ENCODE results near the gene SPATA3.

The SPATA3 gene

GRCh38 chr2:230981704-230982103 is 14.2 kb upstream of the SPATA3 start:
- H3K9me3 ChIP-seq (replicated peaks; ENCODE audit: insufficient read depth, low read length): no peaks in the 10 kb centered on the region
- no peaks in the 10 kb centered on the region for H3K79me2 ChIP-seq (ENCODE audit: low read length)
- H3K9me2 ChIP-seq (replicated peaks; ENCODE audit: insufficient read depth, low read length): no peaks in the 10 kb centered on the region
- H3F3A ChIP-seq (ENCODE audit: insufficient read depth, low read length): no peaks in the 10 kb centered on the region
- no peak overlapping the region for H2AFZ ChIP-seq (ENCODE audit: low read length)
- no peaks in the 10 kb centered on the region for H3K27me3 ChIP-seq (replicated peaks; ENCODE audit: insufficient read depth, low read length)
- no peaks in the 10 kb centered on the region for H4K20me1 ChIP-seq (ENCODE audit: insufficient read depth, low read length)
- no peak overlapping the region for H3K4me2 ChIP-seq (ENCODE audit: low read depth, low read length)
- H3K9ac ChIP-seq (ENCODE audit: low read length): no peak overlapping the region
- H3K36me3 ChIP-seq (replicated peaks; ENCODE audit: insufficient read depth, low read length): no peaks in the 10 kb centered on the region
- no peak for DNase-seq
- no peak overlapping the region for H3K27ac ChIP-seq (ENCODE audit: low read length)
- H3K4me3 ChIP-seq (ENCODE audit: low read length): no peak overlapping the region
- TF ChIP-seq EZH2 (optimal IDR thresholded peaks at IDR 0.05; ENCODE audit: low read depth, low read length) (no peak), CTCF (IDR thresholded peaks at IDR 0.05; ENCODE audit: low read length) (no peak), EZH2phosphoT487 (IDR thresholded peaks at IDR 0.05; ENCODE audit: low read length) (no peak)
- no peaks in the 10 kb centered on the region for H3K4me1 ChIP-seq (ENCODE audit: low read length)

DNA sequence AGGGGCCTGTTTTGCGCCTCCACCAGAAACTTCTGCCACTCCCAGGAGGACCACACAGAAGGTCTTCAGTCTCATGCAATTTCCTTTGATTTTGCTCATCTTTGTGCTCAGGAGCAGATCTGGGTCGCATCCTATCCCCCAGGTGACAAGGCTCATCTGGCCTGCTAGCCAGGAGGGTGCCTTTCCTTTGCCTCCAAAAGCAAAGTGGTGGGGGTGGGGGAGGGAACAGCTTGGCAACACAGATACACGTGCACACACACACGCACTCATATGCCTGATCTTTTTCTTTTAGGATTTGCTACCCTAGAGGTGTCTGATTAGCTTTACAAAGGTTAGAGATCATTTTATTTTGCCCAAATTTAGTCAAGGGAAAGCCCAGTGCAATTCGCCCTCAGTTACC is 13.8 kb upstream of the SPATA3 start:
- Histone ChIP-seq H3K9me3 (replicated peaks; ENCODE audit: insufficient read depth, low read length) (no peaks in the 10 kb centered on the region), H3K79me2 (ENCODE audit: low read length) (no peaks in the 10 kb centered on the region), H3K27ac (ENCODE audit: low read length) (no peak overlapping the region), H4K20me1 (ENCODE audit: insufficient read depth, low read length) (no peaks in the 10 kb centered on the region), H3K27me3 (replicated peaks; ENCODE audit: insufficient read depth, low read length) (no peaks in the 10 kb centered on the region), H3K4me1 (ENCODE audit: low read length) (no peaks in the 10 kb centered on the region), H3K9ac (ENCODE audit: low read length) (no peak overlapping the region), H3K4me3 (ENCODE audit: low read length) (no peak overlapping the region), H3K9me2 (replicated peaks; ENCODE audit: insufficient read depth, low read length) (no peaks in the 10 kb centered on the region), H3F3A (ENCODE audit: insufficient read depth, low read length) (no peaks in the 10 kb centered on the region), H3K36me3 (replicated peaks; ENCODE audit: insufficient read depth, low read length) (no peaks in the 10 kb centered on the region), H3K4me2 (ENCODE audit: low read depth, low read length) (no peak overlapping the region), H2AFZ (ENCODE audit: low read length) (no peak overlapping the region)
- DNase-seq: no peak
- no peak for TF ChIP-seq EZH2phosphoT487 (IDR thresholded peaks at IDR 0.05; ENCODE audit: low read length)
- no peak for TF ChIP-seq CTCF (IDR thresholded peaks at IDR 0.05; ENCODE audit: low read length)
- no peak for TF ChIP-seq EZH2 (optimal IDR thresholded peaks at IDR 0.05; ENCODE audit: low read depth, low read length)

DNA sequence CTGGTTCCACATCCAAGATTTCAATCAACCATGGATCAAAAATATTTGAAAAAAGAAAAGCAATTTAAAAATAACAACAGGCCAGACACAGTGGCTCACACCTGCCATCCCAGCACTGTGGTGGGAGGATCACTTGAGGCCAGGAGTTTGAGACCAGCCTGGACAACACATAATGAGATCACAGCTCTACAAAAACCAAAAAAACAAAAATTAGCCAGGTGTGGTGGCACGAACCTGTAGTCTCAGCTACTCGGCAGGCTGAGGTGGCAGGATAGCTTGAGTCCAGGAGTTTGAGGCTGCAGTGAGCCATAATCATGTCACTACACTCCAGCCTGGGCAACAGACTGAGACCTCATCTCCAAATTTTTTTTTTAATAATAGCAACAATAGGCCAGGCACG is 13.4 kb upstream of the SPATA3 start:
- Histone ChIP-seq H3K4me1 (ENCODE audit: low read length) (no peaks in the 10 kb centered on the region), H3K4me3 (ENCODE audit: low read length) (no peak overlapping the region), H3K4me2 (ENCODE audit: low read depth, low read length) (no peak overlapping the region), H2AFZ (ENCODE audit: low read length) (no peak overlapping the region), H3F3A (ENCODE audit: insufficient read depth, low read length) (no peaks in the 10 kb centered on the region), H3K36me3 (replicated peaks; ENCODE audit: insufficient read depth, low read length) (no peaks in the 10 kb centered on the region), H3K9me2 (replicated peaks; ENCODE audit: insufficient read depth, low read length) (no peaks in the 10 kb centered on the region), H4K20me1 (ENCODE audit: insufficient read depth, low read length) (no peaks in the 10 kb centered on the region), H3K27me3 (replicated peaks; ENCODE audit: insufficient read depth, low read length) (no peaks in the 10 kb centered on the region), H3K79me2 (ENCODE audit: low read length) (no peaks in the 10 kb centered on the region), H3K9me3 (replicated peaks; ENCODE audit: insufficient read depth, low read length) (no peaks in the 10 kb centered on the region), H3K27ac (ENCODE audit: low read length) (no peak overlapping the region), H3K9ac (ENCODE audit: low read length) (no peak overlapping the region)
- DNase-seq: no peak
- TF ChIP-seq EZH2phosphoT487 (IDR thresholded peaks at IDR 0.05; ENCODE audit: low read length) (no peak), EZH2 (optimal IDR thresholded peaks at IDR 0.05; ENCODE audit: low read depth, low read length) (no peak), CTCF (IDR thresholded peaks at IDR 0.05; ENCODE audit: low read length) (no peak)
